K562 (cell line): ENCODE measurements around the gene RBM22. TPM values are rescaled to one million over a fixed set of nuclear protein-coding genes. Genes with fewer than 3 reads are reported as not detected.

Experiments used
- ARID1B ChIP-seq: fragments of 450-650 bp; IDR thresholded peaks from 2 replicates; pipeline ENCODE4 v1.6.1; 2016; ENCODE audit warnings: antibody characterized with exemption, mild to moderate bottlenecking, inconsistent platforms
- C11orf30 ChIP-seq: fragments of 450-650 bp; IDR thresholded peaks from 2 replicates; pipeline ENCODE4 v1.6.1; 2016; ENCODE audit warnings: low read depth, mild to moderate bottlenecking
- DPF2 ChIP-seq: fragments of 450-650 bp; IDR thresholded peaks from 2 replicates; pipeline ENCODE4 v1.6.1; 2016
- FOSL1 ChIP-seq: fragments of 200-800 bp; sonication (Bioruptor generic); conservative IDR thresholded peaks from 2 replicates; pipeline ENCODE4 v1.6.1; 2016; ENCODE audit warnings: missing genetic modification characterization, missing compliant biosample characterization
- PML ChIP-seq: IDR thresholded peaks from 2 replicates; pipeline ENCODE4 v1.6.1; 2012; ENCODE audit warnings: low read length, inconsistent platforms
- REST ChIP-seq, 2 experiments: fragments of 450-650 bp; formaldehyde crosslinking in 1 of 2; IDR thresholded peaks; 2 replicates each; pipeline versions ENCODE4 v1.4.0 to v1.6.1; 2014 to 2020; ENCODE audit warnings: mild to moderate bottlenecking in 2 of 2, borderline replicate concordance in 1 of 2, low read depth in 1 of 2
- ZNF263 ChIP-seq: sonication (generic); formaldehyde crosslinking; IDR thresholded peaks from 2 replicates; pipeline ENCODE4 v1.8.0; 2022; ENCODE audit warnings: mild to moderate bottlenecking, missing genetic modification reagents, borderline replicate concordance
- ZNF41 ChIP-seq: fragments of 250-450 bp; sonication (Bioruptor Pico); conservative IDR thresholded peaks from 2 replicates; pipeline ENCODE4 v1.4.0; 2020; ENCODE audit warnings: mild to moderate bottlenecking
- ZNF561 ChIP-seq: fragments of 450-650 bp; formaldehyde crosslinking; conservative IDR thresholded peaks from 2 replicates; pipeline ENCODE4 v1.4.0; 2020; ENCODE audit warnings: mild to moderate bottlenecking, moderate library complexity
- ZNF584 ChIP-seq: fragments of 200-800 bp; sonication (Bioruptor generic); IDR thresholded peaks from 2 replicates; pipeline ENCODE4 v1.6.1; 2016; ENCODE audit warnings: low read depth, mild to moderate bottlenecking, missing genetic modification characterization, missing compliant biosample characterization
- polyA plus RNA-seq, 8 experiments: library from polyadenylated mRNA; depleted of rRNA in 4 of 8; stranded (reverse) in 5 of 8; unstranded in 3 of 8; fragments of >200 nt; fragmentation: Nextera tagmentation in 2 of 8; fragmentation: Illumina TruSeq in 1 of 8; extraction: Ambion mirVana in 2 of 8; extraction: Trizol in 1 of 8; gene quantifications; 2 replicates each; pipeline versions ENCODE4 v1.2.1 to v1.2.3, GENCODE V29; 2011 to 2014; ENCODE audit warnings: inconsistent platforms in 1 of 8, missing spikeins in 1 of 8
- total RNA-seq, 7 experiments: library from RNA; depleted of rRNA in 6 of 7; stranded (reverse); fragments of >200 nt in 6 of 7; fragmentation: Illumina TruSeq in 2 of 7; extraction: Trizol in 2 of 7; gene quantifications; 2 replicates each; pipeline versions ENCODE4 v1.2.1 to v1.2.3, GENCODE V29; 2011 to 2021; ENCODE audit warnings: low replicate concordance in 1 of 7
- TF ChIP-seq, protein P1 (sequence below), 2 experiments: fragments of 450-650 bp in 1 of 2; sonication (generic) in 1 of 2; formaldehyde crosslinking in 1 of 2; IDR thresholded peaks in 1 of 2; conservative IDR thresholded peaks in 1 of 2; 2 replicates each; pipeline versions ENCODE4 v1.6.1 to v1.8.1; 2016 to 2023; ENCODE audit warnings: mild to moderate bottlenecking in 2 of 2, moderate library complexity in 2 of 2, inconsistent platforms in 1 of 2, missing genetic modification reagents in 1 of 2
- TF ChIP-seq, protein P2 (sequence below): fragments of 250-450 bp; sonication (Bioruptor Pico); IDR thresholded peaks from 2 replicates; pipeline ENCODE4 v1.8.0; 2022; ENCODE audit warnings: moderate library complexity, mild to moderate bottlenecking, inconsistent platforms
- TF ChIP-seq, protein P3 (sequence below): fragments of 200-800 bp; sonication (Bioruptor generic); IDR thresholded peaks from 2 replicates; pipeline ENCODE4 v1.6.1; 2017; ENCODE audit warnings: missing genetic modification characterization, missing compliant biosample characterization
- TF ChIP-seq, protein P4 (sequence below): fragments of 450-650 bp; IDR thresholded peaks from 2 replicates; pipeline ENCODE4 v1.7.0; 2016; ENCODE audit warnings: borderline replicate concordance

The RBM22 gene
- total and polyA plus RNA-seq, 9 of the 15 experiments (the other 6 are each of a cell fraction or from before 2014, with no cell fraction given) = 31.3 to 82.2 (median 44.8) TPM

- TF ChIP-seq REST (IDR thresholded peaks at IDR 0.05; ENCODE audit: borderline replicate concordance) (no peak), REST (CRISPR knock-in tag; IDR thresholded peaks at IDR 0.05; ENCODE audit: low read depth) (no peak), ZNF263 (CRISPR knock-in tag) (no peak), ZNF41 (CRISPR knock-in tag) (no peak), ZNF561 (CRISPR knock-in tag) (no peak), ZNF584 (CRISPR knock-in tag) (no peak), PML (no peak), C11orf30 (no peak; the same call in 1 of the 2 replicates), DPF2 (peak; percentile 77), ARID1B (peak; percentile 54; the same call in 1 of the 2 replicates), FOSL1 (tag) (peak; percentile 55)
- TF ChIP-seq, protein P1, sequence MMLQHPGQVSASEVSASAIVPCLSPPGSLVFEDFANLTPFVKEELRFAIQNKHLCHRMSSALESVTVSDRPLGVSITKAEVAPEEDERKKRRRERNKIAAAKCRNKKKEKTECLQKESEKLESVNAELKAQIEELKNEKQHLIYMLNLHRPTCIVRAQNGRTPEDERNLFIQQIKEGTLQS (IDR thresholded peaks at IDR 0.05) = peak; percentile 78
- TF ChIP-seq, protein P1 (CRISPR knock-in tag; conservative IDR thresholded peaks at IDR 0.05) = no peak
- TF ChIP-seq, protein P2, sequence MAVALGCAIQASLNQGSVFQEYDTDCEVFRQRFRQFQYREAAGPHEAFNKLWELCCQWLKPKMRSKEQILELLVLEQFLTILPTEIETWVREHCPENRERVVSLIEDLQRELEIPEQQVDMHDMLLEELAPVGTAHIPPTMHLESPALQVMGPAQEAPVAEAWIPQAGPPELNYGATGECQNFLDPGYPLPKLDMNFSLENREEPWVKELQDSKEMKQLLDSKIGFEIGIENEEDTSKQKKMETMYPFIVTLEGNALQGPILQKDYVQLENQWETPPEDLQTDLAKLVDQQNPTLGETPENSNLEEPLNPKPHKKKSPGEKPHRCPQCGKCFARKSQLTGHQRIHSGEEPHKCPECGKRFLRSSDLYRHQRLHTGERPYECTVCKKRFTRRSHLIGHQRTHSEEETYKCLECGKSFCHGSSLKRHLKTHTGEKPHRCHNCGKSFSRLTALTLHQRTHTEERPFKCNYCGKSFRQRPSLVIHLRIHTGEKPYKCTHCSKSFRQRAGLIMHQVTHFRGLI (CRISPR knock-in tag) = no peak
- TF ChIP-seq, protein P3, sequence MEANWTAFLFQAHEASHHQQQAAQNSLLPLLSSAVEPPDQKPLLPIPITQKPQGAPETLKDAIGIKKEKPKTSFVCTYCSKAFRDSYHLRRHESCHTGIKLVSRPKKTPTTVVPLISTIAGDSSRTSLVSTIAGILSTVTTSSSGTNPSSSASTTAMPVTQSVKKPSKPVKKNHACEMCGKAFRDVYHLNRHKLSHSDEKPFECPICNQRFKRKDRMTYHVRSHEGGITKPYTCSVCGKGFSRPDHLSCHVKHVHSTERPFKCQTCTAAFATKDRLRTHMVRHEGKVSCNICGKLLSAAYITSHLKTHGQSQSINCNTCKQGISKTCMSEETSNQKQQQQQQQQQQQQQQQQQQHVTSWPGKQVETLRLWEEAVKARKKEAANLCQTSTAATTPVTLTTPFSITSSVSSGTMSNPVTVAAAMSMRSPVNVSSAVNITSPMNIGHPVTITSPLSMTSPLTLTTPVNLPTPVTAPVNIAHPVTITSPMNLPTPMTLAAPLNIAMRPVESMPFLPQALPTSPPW (CRISPR knock-in tag) = no peak
- TF ChIP-seq, protein P4, sequence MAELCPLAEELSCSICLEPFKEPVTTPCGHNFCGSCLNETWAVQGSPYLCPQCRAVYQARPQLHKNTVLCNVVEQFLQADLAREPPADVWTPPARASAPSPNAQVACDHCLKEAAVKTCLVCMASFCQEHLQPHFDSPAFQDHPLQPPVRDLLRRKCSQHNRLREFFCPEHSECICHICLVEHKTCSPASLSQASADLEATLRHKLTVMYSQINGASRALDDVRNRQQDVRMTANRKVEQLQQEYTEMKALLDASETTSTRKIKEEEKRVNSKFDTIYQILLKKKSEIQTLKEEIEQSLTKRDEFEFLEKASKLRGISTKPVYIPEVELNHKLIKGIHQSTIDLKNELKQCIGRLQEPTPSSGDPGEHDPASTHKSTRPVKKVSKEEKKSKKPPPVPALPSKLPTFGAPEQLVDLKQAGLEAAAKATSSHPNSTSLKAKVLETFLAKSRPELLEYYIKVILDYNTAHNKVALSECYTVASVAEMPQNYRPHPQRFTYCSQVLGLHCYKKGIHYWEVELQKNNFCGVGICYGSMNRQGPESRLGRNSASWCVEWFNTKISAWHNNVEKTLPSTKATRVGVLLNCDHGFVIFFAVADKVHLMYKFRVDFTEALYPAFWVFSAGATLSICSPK = no peak
Measured at GRCh38 chr5:150750469-150750868, 49.6 kb upstream of the RBM22 start (continued).
